Tibial artery (tissue), 4 donors: Measurements from ENCODE around the gene MAML2.

Experiments
- DNase-seq, 2 donors: peaks; one replicate each; pipeline ENCODE4 v3.0.0-alpha.2; 2019
- H3K27ac ChIP-seq, 2 donors: fragments of 200-600 bp; sonication (generic) in 1 of 2; 1 replicate in 1 of 2; 2 replicates in 1 of 2; pipeline ENCODE4 v1.5.1; 2018 to 2019; ENCODE audit warnings: mild to moderate bottlenecking in 1 of 2
- H3K27me3 ChIP-seq, 2 donors: fragments of 200-600 bp; sonication (generic) in 1 of 2; one replicate each; pipeline versions ENCODE4 v1.5.1 to v1.6.0; 2016 to 2019
- H3K36me3 ChIP-seq, 3 donors: fragments of 200-600 bp; sonication (generic) in 2 of 3; one replicate each; pipeline ENCODE4 v1.5.1; 2016 to 2019; ENCODE audit warnings: mild to moderate bottlenecking in 2 of 3
- H3K4me1 ChIP-seq, 4 donors: fragments of 200-600 bp; sonication (generic) in 2 of 4; 1 replicate in 3 of 4; 2 replicates in 1 of 4; pipeline ENCODE4 v1.5.1; 2016 to 2019
- H3K4me3 ChIP-seq, 2 donors: fragments of 200-600 bp; sonication (generic) in 1 of 2; 1 replicate in 1 of 2; 2 replicates in 1 of 2; pipeline ENCODE4 v1.5.1; 2018 to 2019; ENCODE audit warnings: mild to moderate bottlenecking in 2 of 2
- H3K9me3 ChIP-seq, 3 donors: fragments of 200-600 bp; sonication (generic) in 1 of 3; one replicate each; pipeline ENCODE4 v1.5.1; 2016 to 2019
- CTCF ChIP-seq, 2 experiments: fragments of 200-600 bp in 1 of 2; fragments of 450-650 bp in 1 of 2; IDR thresholded peaks; one replicate each; pipeline ENCODE4 v1.5.1; 2017 to 2019; ENCODE audit warnings: antibody characterized with exemption in 2 of 2, mild to moderate bottlenecking in 1 of 2, moderate library complexity in 1 of 2
- intact Hi-C: fragments of 100-400 bp; cut with DNase I; formaldehyde crosslinking; loops from one replicate; pipeline ENCODE4 v1.15.0; 2023; ENCODE audit warnings: low total_unique reads

Gene MAML2

DNA sequence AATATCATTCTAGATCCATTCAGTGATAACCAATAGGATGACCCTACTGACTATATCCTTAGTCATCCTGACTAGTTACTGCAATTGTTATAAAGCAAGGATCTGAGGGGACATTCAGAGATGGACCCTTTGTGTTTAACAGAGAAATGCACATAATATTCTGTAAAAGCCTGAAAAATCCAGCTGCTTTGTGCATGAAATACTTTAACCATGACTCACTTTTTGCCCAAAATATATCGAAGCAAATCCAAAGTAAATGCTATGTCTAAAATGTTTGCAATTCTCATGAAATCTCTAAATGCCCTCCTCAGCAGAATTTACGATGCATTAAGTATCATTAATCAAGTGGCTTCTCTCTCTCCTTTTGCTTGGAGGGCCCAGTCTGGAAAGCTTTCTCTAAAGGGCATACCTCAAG is 240.3 kb downstream of the MAML2 start:
- TF ChIP-seq CTCF (IDR thresholded peaks at IDR 0.05): no peak
- H3K27me3 ChIP-seq: no peaks in the 10 kb centered on the region
- H3K4me1 ChIP-seq: peaks cover 0 to 55% (median 29%) of the 10 kb centered on the region in 4 donors
- no peak for DNase-seq
- peak overlapping the region in 1 of 2 donors; percentile 11 for H3K27ac ChIP-seq
- H3K4me3 ChIP-seq: no peak overlapping the region
- intact Hi-C loops: no loop called here
- no peaks in the 10 kb centered on the region for H3K36me3 ChIP-seq
- H3K9me3 ChIP-seq: no peaks in the 10 kb centered on the region

DNA sequence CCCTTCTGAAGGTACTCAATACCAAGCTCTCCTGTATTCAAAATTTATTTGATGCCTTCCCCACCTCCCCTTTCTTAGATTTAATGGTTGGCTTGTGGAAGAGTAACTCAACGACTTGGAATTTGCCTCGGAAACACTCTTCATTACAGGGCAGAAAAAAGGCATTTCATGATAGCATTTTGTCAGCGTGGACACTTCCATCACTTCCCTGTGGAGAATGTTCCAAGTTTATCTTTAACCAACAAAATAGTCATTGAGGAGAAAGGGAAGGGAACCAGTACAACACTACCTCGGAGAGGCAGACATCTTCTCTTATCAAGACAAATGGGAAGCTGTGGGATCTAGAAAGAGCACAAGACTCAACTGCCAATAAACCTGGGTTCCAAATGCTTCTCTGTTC is 241.8 kb downstream of the MAML2 start:
- no peak for TF ChIP-seq CTCF (IDR thresholded peaks at IDR 0.05)
- no peaks in the 10 kb centered on the region for H3K9me3 ChIP-seq
- H3K27ac ChIP-seq: no peak overlapping the region
- no peak for DNase-seq
- H3K36me3 ChIP-seq: no peaks in the 10 kb centered on the region
- H3K4me1 ChIP-seq: peaks cover 0 to 56% (median 33%) of the 10 kb centered on the region in 4 donors
- H3K27me3 ChIP-seq: no peaks in the 10 kb centered on the region
- no peak overlapping the region for H3K4me3 ChIP-seq
- intact Hi-C loops: no loop called here

- Histone ChIP-seq H3K27me3 (no peaks in the 10 kb centered on the region), H3K27ac (peak overlapping the region; percentile 39 to 59), H3K4me1 (peaks cover 0 to 56% (median 31%) of the 10 kb centered on the region in 4 donors), H3K36me3 (no peaks in the 10 kb centered on the region), H3K4me3 (no peak overlapping the region), H3K9me3 (no peaks in the 10 kb centered on the region)
- no peak for TF ChIP-seq CTCF (IDR thresholded peaks at IDR 0.05)
- intact Hi-C loops: no loop called here
- no peak for DNase-seq
These were observed 244.3 kb downstream of the MAML2 start for GRCh38 chr11:96098511-96099241.

DNA sequence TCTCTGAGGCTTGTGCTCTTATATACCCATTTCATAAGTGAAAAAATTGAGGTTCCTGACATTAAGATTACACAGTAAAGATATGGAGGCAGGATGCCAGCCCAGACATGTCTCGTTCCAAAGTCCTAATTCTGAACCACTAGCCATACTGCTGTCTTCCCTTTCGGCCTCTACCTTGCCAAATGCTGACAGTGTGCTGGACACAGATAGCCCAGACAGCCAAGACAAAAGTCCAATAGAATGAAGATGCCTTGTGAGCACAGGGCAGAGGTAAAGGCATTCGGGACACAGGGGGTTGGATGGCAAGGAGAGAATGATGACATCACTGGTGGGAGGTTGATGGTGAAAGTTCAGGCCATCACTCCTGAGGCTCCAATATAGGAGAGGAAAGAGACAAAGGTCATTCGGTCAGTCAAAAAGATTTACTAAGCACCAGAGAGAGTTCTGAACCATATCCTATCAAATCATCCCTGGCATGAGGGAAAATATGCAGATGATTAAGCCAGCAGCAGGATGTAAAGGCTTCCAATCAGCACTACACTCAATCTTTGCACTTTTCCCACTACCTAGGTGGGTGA is 245.1 kb downstream of the MAML2 start:
- DNase-seq: no peak
- intact Hi-C loops: no loop called here
- Histone ChIP-seq H3K4me3 (no peak overlapping the region), H3K36me3 (peaks cover 0 to 3% (median 2%) of the 10 kb centered on the region in 3 donors), H3K27me3 (no peaks in the 10 kb centered on the region), H3K27ac (peak overlapping the region; percentile 39 to 59), H3K4me1 (peaks cover 0 to 54% (median 26%) of the 10 kb centered on the region in 4 donors), H3K9me3 (no peaks in the 10 kb centered on the region)
- no peak for TF ChIP-seq CTCF (IDR thresholded peaks at IDR 0.05)

DNA sequence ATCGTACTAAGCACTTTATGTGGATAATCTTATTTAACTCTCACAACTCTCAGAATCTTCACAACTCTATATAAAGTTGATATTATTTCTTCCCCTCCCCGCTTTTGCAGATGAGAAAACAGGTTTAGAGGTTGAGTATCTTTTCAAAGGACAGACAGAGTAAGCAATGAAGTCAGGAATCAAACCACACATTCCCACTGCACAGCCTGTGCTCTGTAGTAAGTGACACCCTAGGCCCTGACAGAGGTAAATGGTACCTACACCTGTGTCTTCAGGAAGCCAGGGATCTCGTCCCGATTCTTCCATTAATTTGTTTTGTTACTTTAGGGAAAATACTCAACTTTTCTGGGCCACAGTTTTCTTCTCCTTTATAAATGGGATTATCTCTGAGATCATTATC is 246.6 kb downstream of the MAML2 start:
- H3K27ac ChIP-seq: no peak overlapping the region
- H3K36me3 ChIP-seq: peaks cover 0 to 16% (median 12%) of the 10 kb centered on the region in 3 donors
- intact Hi-C loops: no loop called here
- H3K4me1 ChIP-seq: peaks cover 0 to 58% (median 23%) of the 10 kb centered on the region in 4 donors
- no peak for DNase-seq
- H3K4me3 ChIP-seq: no peak overlapping the region
- no peaks in the 10 kb centered on the region for H3K27me3 ChIP-seq
- no peak for TF ChIP-seq CTCF (IDR thresholded peaks at IDR 0.05)
- no peaks in the 10 kb centered on the region for H3K9me3 ChIP-seq
